ENCODE results near the gene TRIM59.

The TRIM59 gene

GRCh38 chr3:160401291-160402095 lies 48.1 kb downstream of the TRIM59 start:
- no peak for DNase-seq

GRCh38 chr3:160400702-160401150 lies 48.9 kb downstream of the TRIM59 start:
- DNase-seq, result peak; percentile 11

- peak; percentile 17 for DNase-seq
These were observed 49.4 kb downstream of the TRIM59 start for GRCh38 chr3:160400030-160400701.

- peak; percentile 85 for DNase-seq
These were observed 50.2 kb downstream of the TRIM59 start, which contains the start of the genes IFT80 and SMC4 for GRCh38 chr3:160399125-160400029. Gene IFT80 (minus strand): TSS chr3:160399225. CDS start chr3:160384600, 14,625 bp downstream. Gene SMC4 (plus strand): TSS chr3:160399650. CDS start chr3:160400827, 1,177 bp downstream.

- no peak for DNase-seq
These were observed 50.8 kb downstream of the TRIM59 start for GRCh38 chr3:160398820-160399124.

GRCh38 chr3:160395297-160395696 lies 54.3 kb downstream of the TRIM59 start:
- DNase-seq, result no peak

- DNase-seq, result no peak
These were observed 55.6 kb downstream of the TRIM59 start for GRCh38 chr3:160394009-160394392.

- no peak for DNase-seq
These were observed 56.1 kb downstream of the TRIM59 start for GRCh38 chr3:160393346-160394008.

GRCh38 chr3:160392798-160393197 lies 56.8 kb downstream of the TRIM59 start:
- no peak for DNase-seq

- DNase-seq, result no peak
These were observed 58.9 kb downstream of the TRIM59 start for GRCh38 chr3:160390565-160391138.

Data from activated gamma-delta T cell (primary cell).